Measurements from ENCODE around the gene MCTP2. TPM values are rescaled to one million over a fixed set of nuclear protein-coding genes. Genes with fewer than 3 reads are reported as not detected.

MCTP2 gene
- total and polyA plus RNA-seq, 2 of the 8 experiments (the other 6 are each of a cell fraction or from before 2014, with no cell fraction given) = 3.4 to 4.5 TPM

DNA sequence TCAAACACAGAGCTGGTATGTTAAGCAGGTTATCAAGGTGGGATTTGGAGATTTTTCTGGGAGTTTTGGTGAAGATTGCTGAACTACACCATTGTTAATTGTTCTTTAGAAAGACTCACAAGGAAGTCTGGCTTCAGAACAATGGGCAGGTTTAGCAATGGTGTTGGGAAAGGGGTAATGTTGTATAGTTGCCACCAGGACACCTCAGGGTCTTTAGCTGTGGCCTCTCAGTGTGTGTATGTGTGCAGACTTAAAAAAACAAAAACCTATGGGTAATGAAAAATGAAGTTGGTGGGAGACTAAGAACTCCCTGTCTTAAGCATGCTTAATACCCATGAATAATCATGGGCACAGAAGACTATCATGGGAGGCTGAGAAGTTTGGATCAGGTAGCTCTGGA is 91.7 kb downstream of the MCTP2 start:
- TF ChIP-seq TAF7 (optimal IDR thresholded peaks at IDR 0.05; ENCODE audit: borderline replicate concordance, low read depth, low read length) (no peak), SP1 (IDR thresholded peaks at IDR 0.05; ENCODE audit: low read depth, low read length) (no peak), CREB1 (IDR thresholded peaks at IDR 0.05) (no peak), CBX8 (IDR thresholded peaks at IDR 0.05; ENCODE audit: borderline replicate concordance, low read depth, low read length) (no peak)
- CTCF ChIA-PET (ENCODE audit: partially characterized antibody) = interaction anchor here (0.7 to 8.7 kb wide), 30 partner anchors 9 to 306 kb away, joined by 3 to 194 read pairs (median 7); partner anchors contain the start of gene MCTP2
- no peaks in the 10 kb centered on the region for H3K9me3 ChIP-seq (ENCODE audit: insufficient read depth in 2 of 2, low read depth in 1 of 2, low read length in 1 of 2)

More for the DNA sequence above, 91.7 kb downstream of the MCTP2 start:
- H3K4me1 ChIP-seq (replicated peaks in 1 of 4; ENCODE audit: control insufficient read depth in 3 of 4, insufficient read depth in 4 of 4, low read length in 3 of 4) = no peaks in the 10 kb centered on the region
- no peak overlapping the region for H3K4ac ChIP-seq (replicated peaks; ENCODE audit: insufficient read length, low read depth, low read length)
- no peaks in the 10 kb centered on the region for H4K20me1 ChIP-seq (replicated peaks in 1 of 2; ENCODE audit: control insufficient read depth in 1 of 2, insufficient read depth in 2 of 2, low read length in 2 of 2)
- no peaks in the 10 kb centered on the region for H3K27me3 ChIP-seq (replicated peaks in 1 of 4; ENCODE audit: control insufficient read depth in 3 of 4, extremely low read depth in 1 of 4, insufficient read depth in 3 of 4, low read length in 3 of 4)
- H3K23me2 ChIP-seq (ENCODE audit: low read depth, low read length) = no peaks in the 10 kb centered on the region
- H2BK5ac ChIP-seq (ENCODE audit: low read depth, low read length) = no peak overlapping the region
- H4K5ac ChIP-seq (ENCODE audit: insufficient read length, low read depth, low read length) = no peak overlapping the region
- POLR2A ChIA-PET (ENCODE audit: partially characterized antibody) = interaction anchor here (1.1 kb wide), 1 partner anchor 10 kb away, joined by 3 read pairs; no protein-coding TSS in a partner anchor
- no peak overlapping the region for H2AK5ac ChIP-seq (ENCODE audit: low read depth, low read length)
- no peaks in the 10 kb centered on the region for H3K79me2 ChIP-seq (ENCODE audit: control insufficient read depth in 1 of 2, insufficient read depth in 2 of 2, low read length in 2 of 2)
- H3K4me3 ChIP-seq (ENCODE audit: extremely low read depth in 1 of 4, insufficient read depth in 2 of 4, low read depth in 3 of 4, low read length in 4 of 4) = no peak overlapping the region
- H2AFZ ChIP-seq (ENCODE audit: low read length) = no peak overlapping the region
- H2BK120ac ChIP-seq (replicated peaks; ENCODE audit: low read depth, low read length) = no peak overlapping the region
- DNase-seq (ENCODE audit: low read depth in 1 of 2, low spot score in 2 of 2) (no peak), FAIRE-seq (no peak)
- no peak overlapping the region for H3K14ac ChIP-seq (ENCODE audit: insufficient read length)
- no peak overlapping the region for H2BK15ac ChIP-seq (ENCODE audit: low read length)
- no peak overlapping the region for H3K4me2 ChIP-seq (ENCODE audit: insufficient read depth in 1 of 2, low read depth in 2 of 2, low read length in 2 of 2)
- H3K79me1 ChIP-seq (ENCODE audit: low read depth, low read length) = no peaks in the 10 kb centered on the region
- H3K9ac ChIP-seq (replicated peaks in 1 of 4; ENCODE audit: extremely low read depth in 1 of 4, low read depth in 3 of 4, low read length in 3 of 4) = no peak overlapping the region
- H3K18ac ChIP-seq (ENCODE audit: extremely low read depth, low read length) = no peak overlapping the region
- H3K27ac ChIP-seq (ENCODE audit: low read depth, low read length) = no peak overlapping the region
- H3K23ac ChIP-seq (ENCODE audit: insufficient read length) = no peak overlapping the region
- H3K36me3 ChIP-seq (ENCODE audit: control insufficient read depth in 2 of 4, insufficient read depth in 4 of 4, low read length in 3 of 4) = no peaks in the 10 kb centered on the region
- no peak overlapping the region for H3K56ac ChIP-seq (replicated peaks; ENCODE audit: insufficient read length, low read depth, low read length)
- no peak overlapping the region for H4K8ac ChIP-seq (ENCODE audit: extremely low read depth, insufficient read depth, low read length)
- H2BK20ac ChIP-seq (ENCODE audit: low read length) = no peak overlapping the region
- H2BK12ac ChIP-seq (ENCODE audit: low read depth, low read length) = no peak overlapping the region
- no peak overlapping the region for H4K91ac ChIP-seq (replicated peaks; ENCODE audit: insufficient read length, low read length)
